Middle frontal gyrus (tissue), 1 donor: ENCODE results near the gene SRC.
"Not testable (repeated sequence)": the region's sequence is repeated elsewhere in the genome, so short reads cannot be mapped to it uniquely, and the experiment has no call there.

Experiments
- DNase-seq: peaks from one replicate; pipeline ENCODE4 v3.0.0-alpha.2; 2015; ENCODE audit warnings: low spot score; ENCODE audit errors: extremely low spot score

Gene SRC

DNA sequence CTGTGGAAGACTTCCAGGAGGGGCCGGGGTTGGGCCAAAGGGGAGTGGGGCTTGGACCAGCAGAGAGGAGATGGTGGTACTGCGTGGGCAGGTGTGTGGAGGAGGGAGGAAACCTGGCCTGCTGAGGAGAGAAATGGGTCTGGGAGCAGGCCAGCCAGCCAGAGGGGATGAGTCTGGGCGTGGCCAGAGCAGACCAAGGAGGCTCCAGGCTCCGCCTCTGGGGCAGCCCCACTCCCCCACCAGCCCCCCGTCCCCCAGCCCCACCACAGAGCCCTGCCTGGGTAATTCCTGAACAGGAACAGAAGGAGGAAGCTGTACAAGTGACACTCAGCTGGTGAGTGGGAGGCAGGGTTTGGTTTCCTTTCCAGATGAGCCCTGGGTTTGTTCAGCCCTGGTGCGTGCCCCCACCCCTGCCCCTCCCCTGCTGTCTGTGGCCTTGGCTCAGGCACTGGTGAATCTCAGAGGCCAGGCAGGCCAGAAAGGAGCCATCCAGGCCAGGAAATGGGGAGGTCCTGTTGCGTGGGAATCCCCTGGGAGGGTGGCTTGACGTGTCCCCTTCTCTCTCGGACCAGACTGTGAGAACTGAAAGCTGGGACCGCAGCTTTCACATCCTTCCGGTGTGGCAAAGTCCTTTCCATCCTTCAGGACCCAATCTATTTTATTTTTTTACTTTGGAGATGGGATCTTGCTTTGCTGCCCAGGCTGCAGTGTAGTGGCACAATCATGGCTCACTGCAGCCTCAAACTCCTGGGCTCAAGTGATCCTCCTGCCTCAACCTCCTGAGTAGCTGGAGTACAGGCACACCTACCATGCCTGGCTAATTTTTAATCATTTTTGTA lies 9.4 kb upstream of the SRC start:
- no peak for DNase-seq

DNA sequence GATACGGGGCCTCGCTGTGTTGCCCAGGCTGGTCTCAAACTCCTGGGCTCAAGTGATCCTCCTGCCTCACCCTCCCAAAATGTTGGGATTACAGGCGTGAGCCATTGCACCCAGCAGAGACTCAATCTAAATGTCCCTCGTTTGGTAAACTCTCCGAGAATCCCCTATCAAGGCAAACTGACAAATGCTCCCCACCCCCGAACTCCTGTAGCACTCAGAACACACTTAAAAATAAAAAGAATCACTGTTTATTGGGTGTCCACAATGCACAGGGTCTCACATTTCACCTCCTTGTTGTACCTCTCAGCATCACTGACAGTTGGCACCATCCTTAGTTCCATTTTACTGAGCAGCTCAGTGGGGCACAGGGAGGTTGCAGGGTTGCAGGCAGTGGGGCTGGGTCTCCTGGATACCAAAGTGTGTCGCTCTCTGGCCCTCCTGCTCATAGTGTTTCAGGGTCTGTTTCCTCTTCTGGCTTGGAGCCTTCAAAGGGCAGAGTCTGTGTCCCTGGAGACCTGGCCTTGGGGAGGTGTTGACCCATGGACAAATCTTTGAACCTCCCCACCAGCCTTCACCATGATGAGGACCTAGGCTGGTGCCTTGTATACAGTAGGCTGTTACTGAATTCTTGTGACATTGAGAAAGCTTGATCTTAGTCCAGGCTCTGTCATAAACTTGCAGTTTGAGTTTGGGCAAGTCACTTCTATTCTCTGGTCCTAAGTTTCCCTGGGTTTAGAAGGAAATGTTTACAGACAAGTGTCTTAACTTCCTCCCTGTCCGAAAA lies 8.5 kb upstream of the SRC start:
- DNase-seq, result no peak

DNA sequence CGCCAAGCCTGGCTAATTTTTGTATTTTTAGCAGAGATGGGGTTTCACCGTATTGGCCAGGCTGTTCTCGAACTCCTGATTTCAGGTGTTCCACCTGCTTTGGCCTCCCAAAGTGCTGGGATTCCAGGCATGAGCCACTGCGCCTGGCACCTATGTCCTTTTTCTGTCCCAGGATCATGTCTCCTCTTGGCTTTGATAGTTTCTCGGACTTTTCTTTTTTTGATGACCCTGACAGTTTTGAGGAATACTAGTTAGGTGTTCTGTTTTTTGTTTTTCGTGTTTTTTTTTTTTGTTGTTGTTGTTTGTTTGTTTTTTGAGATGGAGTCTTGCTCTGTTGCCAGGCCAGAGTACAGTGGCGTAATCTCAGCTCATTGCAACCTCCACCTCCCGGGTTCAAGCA lies 7.6 kb upstream of the SRC start:
- DNase-seq, result not testable (repeated sequence)

DNA sequence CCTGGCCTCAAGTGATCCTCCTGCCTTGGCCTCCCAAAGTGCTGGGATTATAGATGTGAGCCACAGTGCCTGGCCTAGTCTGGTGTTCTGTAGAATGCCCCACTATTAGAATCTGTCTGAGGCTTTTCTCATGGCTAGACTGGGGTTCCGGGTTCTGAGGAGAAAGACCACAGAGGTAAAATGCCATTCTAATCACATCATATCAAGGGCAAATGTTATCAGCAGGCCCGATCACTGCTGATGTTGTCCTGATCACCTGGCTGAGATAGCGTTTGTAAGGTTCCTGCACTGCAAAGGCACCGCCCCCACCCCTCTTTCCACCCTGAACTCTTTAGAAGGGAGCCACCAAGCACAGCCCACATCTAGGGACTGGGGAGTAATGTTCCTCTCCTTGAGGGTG lies 6.7 kb upstream of the SRC start:
- DNase-seq, result no peak

DNA sequence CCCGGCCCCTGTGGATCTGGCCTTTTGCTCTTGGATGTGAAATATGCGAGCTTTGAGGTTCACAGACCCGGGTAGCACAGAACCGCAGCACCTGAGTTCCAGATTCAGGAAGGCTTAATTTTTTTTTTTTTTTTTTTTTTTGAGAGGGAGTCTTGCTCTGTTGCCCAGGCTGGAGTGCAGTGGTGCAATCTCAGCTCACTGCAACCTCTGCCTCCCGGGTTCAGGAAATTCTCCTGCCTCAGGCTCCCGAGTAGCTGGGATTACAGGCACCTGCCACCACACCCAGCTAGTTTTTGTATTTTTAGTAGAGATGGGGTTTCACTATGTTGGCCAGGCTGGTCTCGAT lies 6.2 kb upstream of the SRC start:
- not testable (repeated sequence) for DNase-seq

DNA sequence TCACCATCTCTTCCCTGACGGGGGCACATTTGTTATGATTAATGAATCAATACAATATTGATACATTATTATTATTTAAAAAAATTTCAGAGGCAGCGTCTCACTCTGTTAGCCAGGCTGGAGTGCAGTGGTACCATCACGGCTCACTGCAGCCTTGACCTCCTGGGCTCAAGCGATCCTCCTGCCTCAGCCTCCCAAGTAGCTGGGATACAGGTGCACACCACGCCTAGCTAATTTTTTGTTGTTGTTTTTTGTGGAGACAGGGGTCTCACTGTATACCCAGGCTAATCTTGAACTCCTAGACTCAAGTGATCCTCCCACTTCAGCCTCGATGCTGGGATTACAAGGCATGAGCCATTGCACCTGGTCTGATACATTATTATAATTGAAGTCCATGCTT lies 4.9 kb upstream of the SRC start:
- DNase-seq, result no peak

DNA sequence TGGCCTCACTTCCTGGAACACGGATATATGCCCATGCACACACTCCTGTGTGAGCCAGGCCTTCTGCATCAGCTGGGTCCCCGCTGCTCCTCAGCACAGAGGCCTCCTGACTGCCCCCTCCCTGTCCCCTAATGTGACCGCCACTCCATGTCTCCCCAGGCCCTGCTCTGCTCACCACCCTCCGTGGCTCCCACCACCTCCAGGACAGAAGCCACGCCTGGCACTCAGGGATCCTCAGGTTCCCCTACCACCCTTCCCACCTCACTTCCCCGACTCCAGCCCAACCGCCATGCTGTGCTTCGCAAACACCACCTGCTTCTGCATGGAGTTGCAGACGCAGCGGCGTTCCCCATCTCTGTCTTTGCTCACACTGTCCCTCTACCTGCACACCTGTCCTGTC lies 4.3 kb upstream of the SRC start:
- DNase-seq, result no peak

DNA sequence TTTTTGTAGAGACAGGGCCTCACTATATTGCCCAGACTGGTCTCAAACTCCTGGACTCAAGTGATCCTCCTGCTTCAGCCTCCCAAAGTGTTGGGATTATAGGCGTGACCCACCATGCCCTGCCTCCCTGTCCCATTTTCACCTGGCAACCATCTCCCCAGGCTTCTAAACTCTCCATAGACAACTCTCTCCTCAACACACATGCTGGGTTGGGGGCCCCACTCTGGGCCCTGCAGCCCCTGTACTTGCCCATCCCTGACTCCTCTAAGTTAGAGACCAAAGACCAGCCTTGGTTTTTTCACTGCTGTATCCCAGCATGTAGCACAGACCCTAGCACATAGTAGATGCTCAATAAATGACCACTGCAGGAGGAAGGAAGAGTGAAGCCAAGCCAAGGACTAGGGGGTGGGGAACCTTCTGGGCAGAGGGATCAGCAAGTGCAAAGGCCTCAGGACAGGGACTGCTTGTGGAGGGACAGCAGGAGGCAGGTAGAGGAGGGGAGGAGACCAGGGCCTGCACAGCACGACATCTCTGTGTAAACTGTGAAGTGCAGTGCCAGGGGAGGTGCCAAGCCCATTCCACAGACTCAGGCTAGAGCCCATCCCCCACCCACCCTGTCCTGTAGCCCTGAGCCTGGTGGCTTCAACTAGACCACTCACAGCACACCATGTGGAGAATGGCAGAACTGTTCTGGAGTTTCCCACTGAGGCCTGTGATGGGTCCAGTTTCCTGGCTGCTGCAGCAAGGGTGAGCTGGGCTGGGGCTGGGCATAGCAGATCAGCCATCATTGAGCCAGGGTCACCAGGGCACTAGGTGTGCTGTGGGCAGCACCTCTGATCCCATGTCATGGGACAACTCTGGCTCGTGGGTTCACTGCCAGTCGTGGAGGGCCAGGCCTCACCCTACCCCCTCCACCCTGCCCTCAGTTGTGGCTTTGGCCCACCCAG lies 3.4 kb upstream of the SRC start:
- DNase-seq, result no peak

DNA sequence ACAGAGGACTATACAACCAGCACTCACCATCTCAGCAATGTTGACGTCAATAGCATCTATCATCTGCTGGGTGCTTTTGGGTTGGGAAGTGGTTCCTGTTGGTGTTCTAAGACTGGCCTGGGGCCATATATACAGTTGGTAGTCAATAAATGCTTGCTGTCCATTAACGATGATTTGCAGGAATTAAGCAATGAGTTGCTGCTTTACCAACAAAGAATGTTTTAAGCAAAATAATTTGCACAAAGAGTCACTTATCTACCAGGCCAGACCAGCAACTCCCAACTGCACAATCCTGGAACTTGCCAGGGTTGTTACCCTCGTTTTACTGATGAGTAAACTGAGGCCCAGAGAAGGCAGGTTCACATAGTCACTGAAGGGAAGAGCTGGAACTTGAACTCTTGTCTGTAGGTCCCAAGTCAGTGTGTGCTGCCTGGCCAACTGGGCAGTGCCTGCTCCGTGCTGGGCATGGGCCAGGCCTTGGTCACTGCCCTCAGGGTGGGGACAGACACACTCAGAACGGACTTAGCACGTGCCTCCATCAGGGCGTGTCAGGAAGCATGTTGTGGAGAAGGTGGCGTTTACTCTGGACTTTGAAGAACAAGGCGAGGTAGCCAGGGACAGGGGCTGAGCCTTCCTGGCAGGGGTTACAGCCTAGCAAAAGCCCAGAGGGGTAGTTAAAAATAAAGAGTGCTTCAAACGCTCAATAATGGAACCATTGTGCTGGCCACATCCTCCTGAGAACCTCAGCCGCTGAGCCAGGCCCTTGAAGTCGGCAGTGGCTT lies 2.5 kb upstream of the SRC start:
- no peak for DNase-seq

DNA sequence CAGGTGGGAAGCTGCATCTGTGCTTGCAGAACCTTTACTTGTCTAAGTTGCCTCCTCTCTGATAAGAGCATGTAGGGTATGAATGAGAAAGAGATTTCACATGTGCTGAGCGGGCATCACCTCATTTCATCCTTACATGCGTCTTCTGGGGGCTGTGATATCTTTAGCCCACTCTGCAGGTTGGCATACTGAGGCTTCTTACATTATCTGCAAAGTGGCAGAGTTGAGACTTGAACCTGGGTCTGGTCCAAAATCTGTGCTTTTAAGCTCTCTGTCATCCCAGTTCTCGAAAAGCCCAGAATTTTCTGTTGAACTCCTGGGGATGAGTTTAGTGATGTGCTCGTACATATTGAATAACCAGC lies 2.0 kb upstream of the SRC start:
- no peak for DNase-seq

DNA sequence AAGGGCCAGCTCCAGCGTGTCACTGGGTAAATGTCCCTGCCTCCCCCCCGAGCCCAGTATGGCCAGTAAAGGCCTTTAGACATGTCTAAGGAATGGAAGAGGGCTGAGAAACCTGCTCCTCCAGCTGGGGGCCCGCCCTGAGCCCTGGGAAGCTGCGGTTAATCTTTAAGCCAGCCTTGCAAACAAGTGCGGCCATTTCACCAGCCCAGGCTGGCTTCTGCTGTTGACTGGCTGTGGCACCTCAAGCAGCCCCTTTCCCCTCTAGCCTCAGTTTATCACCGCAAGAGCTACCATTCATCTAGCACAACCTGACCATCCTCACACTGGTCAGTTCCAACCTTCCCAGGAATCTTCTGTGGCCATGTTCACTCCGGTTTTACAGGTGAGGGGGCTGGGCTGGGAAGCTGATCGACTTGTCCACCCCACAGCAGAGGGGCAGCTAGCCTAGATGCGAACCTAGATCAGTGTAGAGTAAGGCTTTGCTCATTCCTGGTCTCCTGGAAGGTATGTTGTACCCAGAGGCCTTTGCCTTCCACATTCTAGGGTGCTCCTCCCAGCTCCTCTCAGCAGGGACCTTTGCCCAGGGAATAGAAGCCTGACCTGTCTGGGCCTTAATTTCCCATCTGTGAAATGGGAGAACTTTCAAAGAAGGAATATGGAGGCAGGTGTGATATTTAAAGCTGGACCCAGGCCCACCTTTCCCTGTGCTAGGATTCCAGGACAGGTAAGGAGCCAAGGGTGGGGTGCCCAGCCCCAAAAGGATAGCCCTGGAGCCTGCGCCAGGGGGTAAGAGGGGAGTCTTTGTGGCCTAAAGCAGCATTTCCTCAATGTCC lies 1.2 kb upstream of the SRC start:
- DNase-seq, result no peak

DNA sequence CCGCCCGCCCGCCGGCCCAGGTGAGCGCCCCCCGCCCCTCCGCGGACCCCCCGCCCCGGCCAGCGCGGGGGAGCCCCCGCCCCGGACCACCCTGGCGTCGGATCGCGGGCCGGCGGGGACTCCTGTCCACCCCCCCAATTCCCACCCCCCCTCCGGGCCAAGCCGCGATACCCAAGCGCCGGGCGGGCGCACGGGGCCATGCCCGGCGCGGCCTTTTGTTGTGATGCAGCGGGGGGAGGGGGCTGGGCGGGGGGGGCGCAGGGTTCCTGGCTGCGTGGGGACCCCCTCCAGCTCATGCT lies 245 bp downstream of the SRC start:
- no peak for DNase-seq

DNA sequence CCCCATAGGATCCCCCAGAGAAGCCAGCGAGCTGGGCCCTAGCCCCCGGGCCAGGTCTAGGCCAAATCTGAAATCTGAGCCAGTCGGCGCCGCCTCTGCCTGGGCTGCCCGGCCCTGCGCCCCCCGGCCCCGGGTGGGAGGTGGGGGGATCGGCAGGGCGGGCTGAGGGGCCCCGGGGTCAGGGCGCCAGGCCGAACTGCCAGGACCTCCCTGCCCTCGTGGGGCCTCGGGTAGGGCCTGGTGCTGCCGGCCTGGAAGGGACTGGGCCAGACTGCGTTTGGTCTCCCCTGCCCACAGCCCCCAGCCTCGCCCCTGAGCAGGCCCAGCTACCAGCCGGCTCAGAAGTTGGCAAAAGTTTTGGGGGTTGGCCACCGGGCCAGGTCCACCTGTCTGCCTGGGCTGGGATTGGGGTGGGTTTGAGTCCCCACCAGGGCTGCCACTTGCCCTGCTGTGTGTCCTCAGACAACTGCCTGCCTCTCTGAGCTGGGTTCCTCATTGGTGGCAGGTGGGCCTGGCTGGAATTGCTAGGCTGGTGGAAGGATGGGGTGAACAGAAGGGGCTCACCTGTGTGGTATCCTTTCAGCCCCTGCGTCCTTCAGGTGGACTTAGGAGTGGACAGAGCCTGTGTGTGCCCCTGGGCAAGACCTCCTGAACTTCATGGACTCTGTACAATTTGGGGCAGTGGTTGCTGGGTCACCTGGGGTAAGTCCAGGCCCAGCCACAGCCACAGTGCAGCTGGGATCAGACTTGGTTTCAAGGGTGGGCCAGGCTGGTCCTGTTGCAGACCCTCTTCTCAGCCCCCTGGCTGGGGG lies 801 bp downstream of the SRC start:
- no peak for DNase-seq

DNA sequence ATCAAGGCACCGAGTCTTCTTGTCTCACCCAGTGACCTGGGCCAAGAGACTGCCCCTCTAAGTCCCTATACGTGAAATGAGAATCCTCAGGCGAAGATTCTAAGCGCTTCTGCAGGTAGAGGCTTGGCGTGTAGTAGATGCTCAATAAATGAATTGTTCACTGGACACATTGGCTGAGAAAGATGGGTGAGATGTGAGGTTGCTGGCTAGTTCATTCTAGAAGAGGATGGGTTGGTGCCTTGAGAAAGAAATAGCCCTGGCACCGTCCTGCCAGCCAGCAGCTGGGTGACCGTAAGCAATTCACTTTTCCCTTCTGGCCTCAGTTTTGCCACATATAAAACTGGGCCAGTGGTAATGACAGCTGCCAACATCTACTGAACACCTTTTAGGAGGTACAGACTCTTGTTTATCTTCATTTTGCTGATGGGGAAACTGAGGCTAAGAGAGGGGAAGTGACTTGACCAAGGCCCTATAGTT lies 1.4 kb downstream of the SRC start:
- DNase-seq, result no peak

DNA sequence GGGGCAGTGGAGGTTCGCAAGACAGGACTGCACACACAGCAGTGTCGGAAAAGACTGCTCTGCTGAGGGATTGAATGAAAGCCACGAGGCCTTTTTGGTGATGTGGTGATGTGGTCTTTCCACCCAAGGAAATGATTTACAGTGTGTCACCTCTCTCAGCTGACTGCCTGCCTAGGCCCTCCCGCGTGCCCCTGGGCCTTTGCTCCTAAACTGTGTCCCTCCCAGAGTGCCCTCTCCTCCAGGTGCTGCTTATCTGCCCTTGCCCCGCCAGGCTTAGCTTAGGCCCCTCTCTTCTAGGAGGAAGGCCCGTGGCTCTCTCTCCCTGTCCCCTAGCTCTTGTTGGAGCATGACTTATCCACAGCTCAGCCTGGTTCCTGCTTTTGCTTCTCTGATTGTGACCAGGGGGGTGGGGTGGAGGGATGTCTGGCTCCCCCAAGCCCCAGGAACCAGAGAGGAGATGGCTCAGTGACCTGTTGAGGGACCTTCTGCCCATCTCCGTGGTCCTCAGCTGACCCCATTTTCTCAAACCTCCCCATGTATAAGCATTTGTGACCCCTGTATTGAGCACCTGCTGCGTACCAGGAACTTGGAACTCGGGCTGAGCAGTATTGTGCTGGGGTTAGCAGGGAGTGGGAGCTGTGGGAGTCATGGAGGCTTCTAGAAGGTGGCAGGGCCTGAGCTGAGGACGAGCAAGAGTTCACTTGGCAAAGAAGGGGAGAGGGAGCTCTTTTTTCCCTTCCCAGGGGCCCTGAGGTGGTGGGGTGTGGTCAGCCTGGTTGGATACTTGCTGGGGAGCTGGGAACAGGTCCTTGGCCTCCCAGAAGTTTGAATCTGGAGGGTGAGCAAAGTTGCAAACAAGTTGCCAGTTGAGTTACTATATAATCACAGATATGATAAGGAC lies 2.2 kb downstream of the SRC start:
- no peak for DNase-seq

DNA sequence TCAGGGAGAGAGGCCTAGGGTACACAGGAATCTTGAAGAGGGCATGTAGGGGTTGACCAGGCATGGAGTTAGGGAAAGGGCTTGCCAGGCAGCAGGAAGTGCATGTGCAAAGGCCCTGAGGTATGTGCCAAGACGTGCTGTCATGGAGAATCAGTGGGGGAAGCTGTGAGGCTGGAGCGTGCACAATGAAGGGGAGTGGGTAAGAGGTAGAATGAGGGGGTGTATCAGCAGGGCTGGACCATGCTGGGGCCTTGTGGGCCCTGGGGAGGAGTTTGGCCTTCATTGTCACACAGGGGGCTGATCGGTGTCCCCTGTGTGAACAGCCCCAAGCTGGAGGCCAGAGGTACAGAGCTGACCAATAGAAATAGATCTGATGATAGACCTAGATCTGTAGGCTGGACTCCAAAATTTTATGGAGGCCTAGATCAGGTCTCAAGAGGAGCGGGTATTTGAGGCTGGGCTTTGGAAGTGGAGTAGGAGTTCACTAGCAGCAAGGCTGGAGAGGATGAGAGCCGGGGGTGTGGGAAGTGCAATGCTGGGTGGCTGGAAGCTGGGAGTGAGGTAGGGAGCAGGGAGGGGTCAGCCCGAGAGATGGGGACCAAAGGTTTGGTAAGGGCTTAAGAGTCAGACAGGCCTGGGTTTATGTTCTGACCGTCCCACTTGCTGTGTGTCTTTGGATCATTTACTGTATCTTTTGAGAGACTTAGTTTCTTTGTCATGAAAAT lies 3.0 kb downstream of the SRC start:
- no peak for DNase-seq
